GM13977 (cell line): ENCODE measurements around the gene GPR55.

Experiments used
- DNase-seq: peaks from one replicate; pipeline ENCODE4 v3.0.0; 2012; ENCODE audit warnings: low spot score
- CTCF ChIP-seq: IDR thresholded peaks from 2 replicates; pipeline ENCODE4 v1.5.1; 2012; ENCODE audit warnings: mild to moderate bottlenecking, control low read depth; ENCODE audit not compliant: insufficient read depth; ENCODE audit errors: extremely low read depth, missing control alignments
- in situ Hi-C: fragments of 300-500 bp; cut with MboI; formaldehyde crosslinking; loops from one replicate; pipeline ENCODE4 v1.12.0; 2022; ENCODE audit warnings: low sequenced_read_pairs, low pct_unique_long_range_greater_than_20kb, mixed read lengths, inconsistent platforms; ENCODE audit not compliant: unreplicated experiment

Gene GPR55

GRCh38 chr2:230924092-230924469 lies 961 bp downstream of the GPR55 start:
- TF ChIP-seq CTCF: no peak
- in situ Hi-C loops: no loop called here
- no peak for DNase-seq

- no peak for DNase-seq
- no peak for TF ChIP-seq CTCF
- in situ Hi-C loops: no loop called here
These were observed 1.9 kb downstream of the GPR55 start for GRCh38 chr2:230922951-230923717.

- TF ChIP-seq CTCF: no peak
- in situ Hi-C loops: no loop called here
- DNase-seq: no peak
These were observed 3.0 kb downstream of the GPR55 start for GRCh38 chr2:230921806-230922595.

- TF ChIP-seq CTCF: no peak
- DNase-seq: no peak
- in situ Hi-C loops: no loop called here
These were observed 4.9 kb downstream of the GPR55 start for GRCh38 chr2:230920167-230920566.

GRCh38 chr2:230919681-230920080 lies 5.4 kb downstream of the GPR55 start:
- no peak for TF ChIP-seq CTCF
- no peak for DNase-seq
- in situ Hi-C loops: no loop called here

- in situ Hi-C loops: no loop called here
- DNase-seq: no peak
- no peak for TF ChIP-seq CTCF
These were observed 5.8 kb downstream of the GPR55 start for GRCh38 chr2:230919240-230919639.
